ENCODE results near the gene FAM13C.

The FAM13C gene

DNA sequence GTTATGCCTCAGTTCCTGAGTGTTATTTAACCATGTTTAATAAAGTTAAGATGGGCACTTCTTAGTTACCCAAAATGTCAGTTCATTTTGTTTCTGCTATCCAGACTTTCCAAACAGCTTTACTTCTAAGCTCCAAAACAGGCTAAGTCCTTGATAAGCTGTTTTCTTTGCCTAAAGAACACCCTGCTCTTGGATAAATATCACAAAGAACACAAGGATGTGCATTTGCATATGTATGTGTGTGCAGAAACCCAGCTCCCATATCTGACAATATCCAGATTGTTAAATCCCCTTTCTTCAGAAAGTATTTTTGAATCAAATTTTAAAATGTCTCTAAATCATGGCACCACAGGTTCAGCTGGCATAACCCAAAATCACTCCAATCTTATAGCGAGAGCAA, 19.6 kb downstream of the FAM13C start:
- Histone ChIP-seq H3K27me3 (ENCODE audit: insufficient read depth, low read length, poor library complexity) (no peaks in the 10 kb centered on the region), H3K9me3 (ENCODE audit: insufficient read depth, low read length, severe bottlenecking) (no peaks in the 10 kb centered on the region), H3K4me3 (ENCODE audit: low read depth in 1 of 2, low read length in 2 of 2) (no peak overlapping the region), H3K79me2 (ENCODE audit: insufficient read depth, low read length) (no peaks in the 10 kb centered on the region), H3K4me1 (ENCODE audit: insufficient read depth, low read length) (no peaks in the 10 kb centered on the region), H3K4me2 (ENCODE audit: insufficient read depth, low read length) (no peak overlapping the region), H2AFZ (ENCODE audit: low read depth, low read length) (no peak overlapping the region), H3K9ac (ENCODE audit: low read depth, low read length) (no peak overlapping the region), H3K36me3 (ENCODE audit: insufficient read depth, low read length) (no peaks in the 10 kb centered on the region), H4K20me1 (ENCODE audit: insufficient read depth, low read length) (no peaks in the 10 kb centered on the region), H3K27ac (ENCODE audit: low read length) (no peak overlapping the region)
- DNase-seq (no peak), ATAC-seq (ENCODE audit: insufficient read depth, low read depth) (no peak)
- TF ChIP-seq, protein P1, sequence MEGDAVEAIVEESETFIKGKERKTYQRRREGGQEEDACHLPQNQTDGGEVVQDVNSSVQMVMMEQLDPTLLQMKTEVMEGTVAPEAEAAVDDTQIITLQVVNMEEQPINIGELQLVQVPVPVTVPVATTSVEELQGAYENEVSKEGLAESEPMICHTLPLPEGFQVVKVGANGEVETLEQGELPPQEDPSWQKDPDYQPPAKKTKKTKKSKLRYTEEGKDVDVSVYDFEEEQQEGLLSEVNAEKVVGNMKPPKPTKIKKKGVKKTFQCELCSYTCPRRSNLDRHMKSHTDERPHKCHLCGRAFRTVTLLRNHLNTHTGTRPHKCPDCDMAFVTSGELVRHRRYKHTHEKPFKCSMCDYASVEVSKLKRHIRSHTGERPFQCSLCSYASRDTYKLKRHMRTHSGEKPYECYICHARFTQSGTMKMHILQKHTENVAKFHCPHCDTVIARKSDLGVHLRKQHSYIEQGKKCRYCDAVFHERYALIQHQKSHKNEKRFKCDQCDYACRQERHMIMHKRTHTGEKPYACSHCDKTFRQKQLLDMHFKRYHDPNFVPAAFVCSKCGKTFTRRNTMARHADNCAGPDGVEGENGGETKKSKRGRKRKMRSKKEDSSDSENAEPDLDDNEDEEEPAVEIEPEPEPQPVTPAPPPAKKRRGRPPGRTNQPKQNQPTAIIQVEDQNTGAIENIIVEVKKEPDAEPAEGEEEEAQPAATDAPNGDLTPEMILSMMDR (IDR thresholded peaks at IDR 0.05; ENCODE audit: borderline replicate concordance, extremely low read depth, low read length, poor library complexity, severe bottlenecking), result no peak
- no peak for TF ChIP-seq EZH2 (IDR thresholded peaks at IDR 0.05; ENCODE audit: borderline replicate concordance, low read depth, low read length, severe bottlenecking)

DNA sequence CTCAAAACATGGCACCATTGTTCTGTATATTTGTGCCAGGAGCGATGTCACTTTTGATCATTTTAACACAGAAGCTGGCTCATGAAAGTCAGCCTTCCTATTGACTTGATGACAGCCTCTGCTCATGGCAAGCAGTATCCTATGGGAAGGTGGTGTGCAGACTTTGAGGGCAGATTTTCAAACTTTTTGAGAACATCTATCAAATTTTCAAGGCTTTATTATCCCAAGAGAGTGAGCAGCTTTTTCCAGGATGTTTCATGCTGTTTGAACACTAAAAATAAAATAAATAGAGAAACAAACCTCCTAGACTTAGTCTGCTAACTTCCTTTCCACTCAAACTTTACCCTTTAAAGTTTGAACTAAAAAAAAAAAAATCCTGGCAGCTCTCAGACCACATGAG, 20.3 kb downstream of the FAM13C start:
- no peak overlapping the region for H2AFZ ChIP-seq (ENCODE audit: low read depth, low read length)
- H3K4me2 ChIP-seq (ENCODE audit: insufficient read depth, low read length), result no peak overlapping the region
- no peak for TF ChIP-seq EZH2 (IDR thresholded peaks at IDR 0.05; ENCODE audit: borderline replicate concordance, low read depth, low read length, severe bottlenecking)
- TF ChIP-seq, protein P1 (IDR thresholded peaks at IDR 0.05; ENCODE audit: borderline replicate concordance, extremely low read depth, low read length, poor library complexity, severe bottlenecking), result no peak
- no peaks in the 10 kb centered on the region for H4K20me1 ChIP-seq (ENCODE audit: insufficient read depth, low read length)
- ATAC-seq (ENCODE audit: insufficient read depth, low read depth) (no peak), DNase-seq (no peak)
- no peaks in the 10 kb centered on the region for H3K79me2 ChIP-seq (ENCODE audit: insufficient read depth, low read length)
- H3K27me3 ChIP-seq (ENCODE audit: insufficient read depth, low read length, poor library complexity), result no peaks in the 10 kb centered on the region
- no peak overlapping the region for H3K27ac ChIP-seq (ENCODE audit: low read length)
- no peaks in the 10 kb centered on the region for H3K4me1 ChIP-seq (ENCODE audit: insufficient read depth, low read length)
- no peak overlapping the region for H3K4me3 ChIP-seq (ENCODE audit: low read depth in 1 of 2, low read length in 2 of 2)
- H3K9ac ChIP-seq (ENCODE audit: low read depth, low read length), result no peak overlapping the region
- H3K9me3 ChIP-seq (ENCODE audit: insufficient read depth, low read length, severe bottlenecking), result no peaks in the 10 kb centered on the region
- H3K36me3 ChIP-seq (ENCODE audit: insufficient read depth, low read length), result no peaks in the 10 kb centered on the region

DNA sequence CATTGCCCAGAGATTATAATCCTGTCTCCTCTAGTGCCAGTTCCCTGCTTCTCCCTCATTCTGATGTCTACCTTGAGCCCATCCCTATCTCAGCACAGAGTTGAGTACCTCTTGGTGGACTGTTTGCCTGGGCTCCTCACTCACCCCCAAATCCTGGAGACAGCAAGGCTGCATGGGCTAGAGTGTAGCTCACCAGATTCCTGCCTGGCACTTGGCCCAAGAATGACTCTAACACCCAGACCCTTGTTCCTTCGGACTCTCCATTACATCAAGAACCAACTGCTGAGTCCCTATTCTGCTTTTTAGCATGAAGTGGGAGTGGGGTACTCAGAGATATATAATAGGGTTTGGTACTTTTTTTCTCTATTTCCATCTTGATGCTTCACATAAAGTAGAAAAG, 22.1 kb downstream of the FAM13C start:
- no peak for TF ChIP-seq EZH2 (IDR thresholded peaks at IDR 0.05; ENCODE audit: borderline replicate concordance, low read depth, low read length, severe bottlenecking)
- TF ChIP-seq, protein P1 (IDR thresholded peaks at IDR 0.05; ENCODE audit: borderline replicate concordance, extremely low read depth, low read length, poor library complexity, severe bottlenecking), result no peak
- no peak overlapping the region for H2AFZ ChIP-seq (ENCODE audit: low read depth, low read length)
- no peaks in the 10 kb centered on the region for H3K79me2 ChIP-seq (ENCODE audit: insufficient read depth, low read length)
- H3K9me3 ChIP-seq (ENCODE audit: insufficient read depth, low read length, severe bottlenecking), result no peaks in the 10 kb centered on the region
- H3K9ac ChIP-seq (ENCODE audit: low read depth, low read length), result no peak overlapping the region
- no peak for ATAC-seq (ENCODE audit: insufficient read depth, low read depth)
- H3K4me3 ChIP-seq (ENCODE audit: low read depth in 1 of 2, low read length in 2 of 2), result no peak overlapping the region
- DNase-seq, result no peak
- H4K20me1 ChIP-seq (ENCODE audit: insufficient read depth, low read length), result no peaks in the 10 kb centered on the region
- H3K27ac ChIP-seq (ENCODE audit: low read length), result no peak overlapping the region
- H3K36me3 ChIP-seq (ENCODE audit: insufficient read depth, low read length), result no peaks in the 10 kb centered on the region
- no peaks in the 10 kb centered on the region for H3K4me1 ChIP-seq (ENCODE audit: insufficient read depth, low read length)
- H3K27me3 ChIP-seq (ENCODE audit: insufficient read depth, low read length, poor library complexity), result no peaks in the 10 kb centered on the region
- H3K4me2 ChIP-seq (ENCODE audit: insufficient read depth, low read length), result no peak overlapping the region

DNA sequence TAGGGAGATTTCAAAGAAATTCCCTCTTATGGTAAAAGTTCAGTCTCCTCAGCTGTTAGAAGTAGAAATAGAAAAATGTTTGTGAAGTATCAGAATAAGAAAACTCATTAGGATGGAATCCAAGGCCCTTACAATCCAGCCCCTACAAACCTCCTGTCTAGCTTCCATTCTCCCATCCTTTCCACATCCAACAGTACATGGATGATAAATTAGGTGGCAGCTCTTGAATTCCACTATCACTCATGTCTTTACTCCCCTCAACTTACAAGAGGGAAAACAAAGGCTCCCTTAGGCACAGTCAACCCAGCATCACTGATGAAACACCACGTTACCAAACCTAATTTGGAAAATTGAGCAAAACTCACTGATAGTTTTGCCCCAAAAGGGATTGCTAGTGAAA, 23.0 kb downstream of the FAM13C start:
- Histone ChIP-seq H3K4me3 (ENCODE audit: low read depth in 1 of 2, low read length in 2 of 2) (no peak overlapping the region), H3K9ac (ENCODE audit: low read depth, low read length) (no peak overlapping the region), H3K4me1 (ENCODE audit: insufficient read depth, low read length) (no peaks in the 10 kb centered on the region), H4K20me1 (ENCODE audit: insufficient read depth, low read length) (no peaks in the 10 kb centered on the region), H3K27me3 (ENCODE audit: insufficient read depth, low read length, poor library complexity) (no peaks in the 10 kb centered on the region), H3K27ac (ENCODE audit: low read length) (no peak overlapping the region), H2AFZ (ENCODE audit: low read depth, low read length) (no peak overlapping the region), H3K9me3 (ENCODE audit: insufficient read depth, low read length, severe bottlenecking) (no peaks in the 10 kb centered on the region), H3K79me2 (ENCODE audit: insufficient read depth, low read length) (no peaks in the 10 kb centered on the region), H3K36me3 (ENCODE audit: insufficient read depth, low read length) (no peaks in the 10 kb centered on the region), H3K4me2 (ENCODE audit: insufficient read depth, low read length) (no peak overlapping the region)
- no peak for ATAC-seq (ENCODE audit: insufficient read depth, low read depth)
- TF ChIP-seq, protein P1 (IDR thresholded peaks at IDR 0.05; ENCODE audit: borderline replicate concordance, extremely low read depth, low read length, poor library complexity, severe bottlenecking), result no peak
- no peak for TF ChIP-seq EZH2 (IDR thresholded peaks at IDR 0.05; ENCODE audit: borderline replicate concordance, low read depth, low read length, severe bottlenecking)
- no peak for DNase-seq

All from DND-41 (cell line).